ENCODE measurements around the gene DEPDC1. TPM values are rescaled to one million over a fixed set of nuclear protein-coding genes. Genes with fewer than 3 reads are reported as not detected.
"Not testable (repeated sequence)": the region's sequence is repeated elsewhere in the genome, so short reads cannot be mapped to it uniquely, and the experiment has no call there.

Gene DEPDC1
- total RNA-seq, 1 experiment from 2014 or later: 44.5 TPM

DNA sequence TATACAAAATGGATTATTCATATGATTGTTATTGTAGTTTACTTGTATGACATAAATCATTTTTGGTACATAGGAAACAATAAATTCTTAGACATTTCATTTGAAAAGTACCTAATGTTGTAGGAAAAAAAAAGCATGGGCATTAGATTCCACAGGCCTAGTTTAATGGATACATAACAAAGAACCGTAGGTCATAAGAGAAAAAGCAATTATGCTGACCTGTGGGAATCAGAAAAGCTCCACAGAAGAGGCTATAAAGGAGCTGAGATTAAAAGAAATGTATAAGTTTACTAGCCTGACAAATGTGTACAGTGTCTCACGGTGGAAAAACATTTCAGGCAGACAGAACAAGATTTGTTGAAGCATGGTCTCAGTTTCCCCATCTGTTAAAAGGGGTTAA, 3.7 kb downstream of the DEPDC1 start (continued):
- no peak for TF ChIP-seq ATF6 (CRISPR knock-in tag; IDR thresholded peaks at IDR 0.05)
- no peak for TF ChIP-seq TEAD4 (CRISPR knock-in tag; IDR thresholded peaks at IDR 0.05)
- no peak for TF ChIP-seq ZNF219 (CRISPR knock-in tag; IDR thresholded peaks at IDR 0.05; ENCODE audit: borderline replicate concordance)
- TF ChIP-seq, protein P1, sequence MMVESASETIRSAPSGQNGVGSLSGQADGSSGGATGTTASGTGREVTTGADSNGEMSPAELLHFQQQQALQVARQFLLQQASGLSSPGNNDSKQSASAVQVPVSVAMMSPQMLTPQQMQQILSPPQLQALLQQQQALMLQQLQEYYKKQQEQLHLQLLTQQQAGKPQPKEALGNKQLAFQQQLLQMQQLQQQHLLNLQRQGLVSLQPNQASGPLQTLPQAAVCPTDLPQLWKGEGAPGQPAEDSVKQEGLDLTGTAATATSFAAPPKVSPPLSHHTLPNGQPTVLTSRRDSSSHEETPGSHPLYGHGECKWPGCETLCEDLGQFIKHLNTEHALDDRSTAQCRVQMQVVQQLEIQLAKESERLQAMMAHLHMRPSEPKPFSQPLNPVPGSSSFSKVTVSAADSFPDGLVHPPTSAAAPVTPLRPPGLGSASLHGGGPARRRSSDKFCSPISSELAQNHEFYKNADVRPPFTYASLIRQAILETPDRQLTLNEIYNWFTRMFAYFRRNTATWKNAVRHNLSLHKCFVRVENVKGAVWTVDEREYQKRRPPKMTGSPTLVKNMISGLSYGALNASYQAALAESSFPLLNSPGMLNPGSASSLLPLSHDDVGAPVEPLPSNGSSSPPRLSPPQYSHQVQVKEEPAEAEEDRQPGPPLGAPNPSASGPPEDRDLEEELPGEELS (CRISPR knock-in tag; IDR thresholded peaks at IDR 0.05): no peak
- TF ChIP-seq ZNF263 (CRISPR knock-in tag; IDR thresholded peaks at IDR 0.05; ENCODE audit: low read depth): no peak
- TF ChIP-seq HMGXB4 (CRISPR knock-in tag; IDR thresholded peaks at IDR 0.05): no peak
- no peak for TF ChIP-seq CBFB (CRISPR knock-in tag; IDR thresholded peaks at IDR 0.05; ENCODE audit: low read depth)

- H3K4me3 Mint-ChIP-seq, CTCF ChIA-PET: not testable (repeated sequence)
These were observed 4.6 kb downstream of the DEPDC1 start for GRCh38 chr1:68492255-68492654.

GRCh38 chr1:68490046-68490651, 6.7 kb downstream of the DEPDC1 start:
- Mint-ChIP-seq H3K36me3 (peaks cover 56% of the 10 kb centered on the region), H3K4me3 (no peak overlapping the region)
- CTCF ChIA-PET: no interaction called here

More at GRCh38 chr1:68492255-68492654, 4.6 kb downstream of the DEPDC1 start:
- H3K36me3 Mint-ChIP-seq: peaks cover 46% of the 10 kb centered on the region
- H3K9me3 Mint-ChIP-seq; ATAC-seq; DNase-seq (ENCODE audit: low spot score); H3K27ac Mint-ChIP-seq; H3K27me3 Mint-ChIP-seq (ENCODE audit: low read depth); POLR2A ChIA-PET: not testable (repeated sequence)
- peaks cover 25% of the 10 kb centered on the region for H3K4me1 Mint-ChIP-seq

More at GRCh38 chr1:68490046-68490651, 6.7 kb downstream of the DEPDC1 start:
- POLR2A ChIA-PET: no interaction called here
- Mint-ChIP-seq H3K4me1 (peaks cover 16% of the 10 kb centered on the region), H3K9me3 (peaks cover 5% of the 10 kb centered on the region), H3K27me3 (ENCODE audit: low read depth) (no peaks in the 10 kb centered on the region), H3K27ac (no peak overlapping the region)
- TF ChIP-seq, protein P2, sequence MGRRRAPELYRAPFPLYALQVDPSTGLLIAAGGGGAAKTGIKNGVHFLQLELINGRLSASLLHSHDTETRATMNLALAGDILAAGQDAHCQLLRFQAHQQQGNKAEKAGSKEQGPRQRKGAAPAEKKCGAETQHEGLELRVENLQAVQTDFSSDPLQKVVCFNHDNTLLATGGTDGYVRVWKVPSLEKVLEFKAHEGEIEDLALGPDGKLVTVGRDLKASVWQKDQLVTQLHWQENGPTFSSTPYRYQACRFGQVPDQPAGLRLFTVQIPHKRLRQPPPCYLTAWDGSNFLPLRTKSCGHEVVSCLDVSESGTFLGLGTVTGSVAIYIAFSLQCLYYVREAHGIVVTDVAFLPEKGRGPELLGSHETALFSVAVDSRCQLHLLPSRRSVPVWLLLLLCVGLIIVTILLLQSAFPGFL (CRISPR knock-in tag; IDR thresholded peaks at IDR 0.05; ENCODE audit: borderline replicate concordance): no peak
- no peak for TF ChIP-seq NR1H2 (CRISPR knock-in tag; IDR thresholded peaks at IDR 0.05)
- no peak for TF ChIP-seq ZNF416 (CRISPR knock-in tag; IDR thresholded peaks at IDR 0.05)
- no peak for TF ChIP-seq TEAD1 (CRISPR knock-in tag; IDR thresholded peaks at IDR 0.05)
- no peak for TF ChIP-seq ZNF263 (CRISPR knock-in tag; IDR thresholded peaks at IDR 0.05; ENCODE audit: low read depth)
- TF ChIP-seq, protein P3, sequence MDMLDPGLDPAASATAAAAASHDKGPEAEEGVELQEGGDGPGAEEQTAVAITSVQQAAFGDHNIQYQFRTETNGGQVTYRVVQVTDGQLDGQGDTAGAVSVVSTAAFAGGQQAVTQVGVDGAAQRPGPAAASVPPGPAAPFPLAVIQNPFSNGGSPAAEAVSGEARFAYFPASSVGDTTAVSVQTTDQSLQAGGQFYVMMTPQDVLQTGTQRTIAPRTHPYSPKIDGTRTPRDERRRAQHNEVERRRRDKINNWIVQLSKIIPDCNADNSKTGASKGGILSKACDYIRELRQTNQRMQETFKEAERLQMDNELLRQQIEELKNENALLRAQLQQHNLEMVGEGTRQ (CRISPR knock-in tag; IDR thresholded peaks at IDR 0.05): no peak
- TF ChIP-seq ESRRA (CRISPR knock-in tag; IDR thresholded peaks at IDR 0.05; ENCODE audit: borderline replicate concordance): no peak
- DNase-seq (ENCODE audit: low spot score) (no peak), ATAC-seq (no peak)
